CD14-positive monocyte (primary cell): ENCODE measurements around the gene CELF5. TPM values are rescaled to one million over a fixed set of nuclear protein-coding genes. Genes with fewer than 3 reads are reported as not detected.

Source experiments
- DNase-seq, 3 donors: peaks; one replicate each; pipeline ENCODE4 v3.0.0-alpha.2; 2011 to 2022
- H2AFZ ChIP-seq: 2 replicates; pipeline ENCODE4 v1.6.0; 2012; ENCODE audit warnings: mild to moderate bottlenecking, low read depth, low read length, inconsistent platforms; ENCODE audit not compliant: insufficient read depth, poor library complexity, severe bottlenecking
- H3K27ac ChIP-seq, 2 donors: 1 replicate in 1 of 2; 2 replicates in 1 of 2; pipeline ENCODE4 v1.5.1; 2012 to 2013; ENCODE audit warnings: low read length in 2 of 2, control low read depth in 1 of 2, inconsistent platforms in 1 of 2, low read depth in 1 of 2, mild to moderate bottlenecking in 1 of 2
- H3K27me3 ChIP-seq, 2 donors: one replicate each; pipeline versions ENCODE4 v1.6.0 to v1.6.1; 2011 to 2013; ENCODE audit warnings: low read length in 2 of 2; ENCODE audit not compliant: control insufficient read depth in 2 of 2, insufficient read depth in 2 of 2
- H3K36me3 ChIP-seq, 2 donors: replicated peaks in 1 of 2; 1 replicate in 1 of 2; 2 replicates in 1 of 2; pipeline versions ENCODE4 v1.5.1 to v1.6.1; 2012 to 2013; ENCODE audit warnings: low read length in 2 of 2, control low read depth in 1 of 2, inconsistent platforms in 1 of 2, mild to moderate bottlenecking in 1 of 2; ENCODE audit not compliant: insufficient read depth in 2 of 2, control insufficient read depth in 1 of 2
- H3K4me1 ChIP-seq, 2 donors: 1 replicate in 1 of 2; 2 replicates in 1 of 2; pipeline versions ENCODE4 v1.5.1 to v1.6.1; 2012 to 2013; ENCODE audit warnings: low read length in 2 of 2, control low read depth in 1 of 2, inconsistent platforms in 1 of 2, mild to moderate bottlenecking in 1 of 2, moderate library complexity in 1 of 2; ENCODE audit not compliant: insufficient read depth in 2 of 2, control insufficient read depth in 1 of 2
- H3K4me2 ChIP-seq: replicated peaks from 2 replicates; pipeline ENCODE3; 2012; ENCODE audit warnings: low read length, moderate library complexity, mild to moderate bottlenecking; ENCODE audit not compliant: poor library complexity, severe bottlenecking; ENCODE audit errors: extremely low read depth
- H3K4me3 ChIP-seq, 3 experiments: fragments of 200-600 bp in 1 of 3; sonication (generic) in 1 of 3; replicated peaks in 1 of 3; 1 replicate in 2 of 3; 2 replicates in 1 of 3; pipeline ENCODE4 v1.5.1; 2011 to 2013; ENCODE audit warnings: low read length in 3 of 3, mild to moderate bottlenecking in 3 of 3, control low read depth in 2 of 3, low read depth in 2 of 3, inconsistent platforms in 1 of 3, moderate library complexity in 1 of 3
- H3K79me2 ChIP-seq: 2 replicates; pipeline ENCODE4 v1.6.0; 2012; ENCODE audit warnings: mild to moderate bottlenecking, control low read depth, inconsistent platforms, low read length, moderate library complexity; ENCODE audit not compliant: insufficient read depth
- H3K9ac ChIP-seq: 2 replicates; pipeline ENCODE4 v1.6.0; 2017; ENCODE audit warnings: low read length, mild to moderate bottlenecking; ENCODE audit not compliant: insufficient read depth, poor library complexity, severe bottlenecking
- H3K9me3 ChIP-seq, 2 donors: replicated peaks in 1 of 2; 1 replicate in 1 of 2; 2 replicates in 1 of 2; pipeline versions ENCODE4 v1.5.1 to v1.6.1; 2012 to 2013; ENCODE audit warnings: low read length in 2 of 2, control low read depth in 1 of 2; ENCODE audit not compliant: control insufficient read depth in 1 of 2, insufficient read depth in 1 of 2
- H4K20me1 ChIP-seq: 2 replicates; pipeline ENCODE4 v1.6.0; 2012; ENCODE audit warnings: mild to moderate bottlenecking, low read length, control low read depth, moderate library complexity; ENCODE audit not compliant: insufficient read depth
- H3K27ac Mint-ChIP-seq, 7 donors: one replicate each; pipeline ENCODE4 v1.8.0; 2020; ENCODE audit warnings: mild to moderate bottlenecking in 7 of 7, mixed read lengths in 7 of 7, moderate library complexity in 6 of 7, inconsistent platforms in 2 of 7
- H3K27me3 Mint-ChIP-seq, 3 donors: one replicate each; pipeline ENCODE4 v1.8.0; 2021 to 2022; ENCODE audit warnings: low read depth in 3 of 3, mild to moderate bottlenecking in 3 of 3, mixed read lengths in 3 of 3, moderate library complexity in 3 of 3, inconsistent platforms in 1 of 3
- H3K36me3 Mint-ChIP-seq, 2 donors: one replicate each; pipeline ENCODE4 v1.8.0; 2020; ENCODE audit warnings: mixed read lengths in 2 of 2, inconsistent platforms in 1 of 2, mild to moderate bottlenecking in 1 of 2
- H3K4me1 Mint-ChIP-seq: one replicate; pipeline ENCODE4 v1.8.0; 2020; ENCODE audit warnings: mild to moderate bottlenecking, mixed read lengths
- H3K4me3 Mint-ChIP-seq, 2 donors: one replicate each; pipeline ENCODE4 v1.8.0; 2020; ENCODE audit warnings: mild to moderate bottlenecking in 2 of 2, mixed read lengths in 2 of 2, moderate library complexity in 1 of 2
- H3K9me3 Mint-ChIP-seq, 7 donors: one replicate each; pipeline ENCODE4 v1.8.0; 2020 to 2022; ENCODE audit warnings: mixed read lengths in 7 of 7, mild to moderate bottlenecking in 6 of 7, moderate library complexity in 6 of 7, inconsistent platforms in 2 of 7
- WGBS: methylation state at CpG from one replicate; pipeline ENCODE4 v1.1.5; 2013; ENCODE audit warnings: missing lambda C conversion rate; ENCODE audit not compliant: insufficient coverage; 5-methylcytosine and 5-hydroxymethylcytosine counted together
- intact Hi-C, 2 donors: fragments of 100-400 bp; cut with micrococcal nuclease; formaldehyde crosslinking; loops; one replicate each; pipeline versions ENCODE4 v1.15.0 to v1.15.1; 2023
- polyA plus RNA-seq, 3 donors: library from polyadenylated mRNA; depleted of rRNA in 1 of 3; unstranded in 2 of 3; stranded (reverse) in 1 of 3; fragments of 300-500 nt in 2 of 3; fragments of >200 nt in 1 of 3; fragmentation: Illumina TruSeq in 2 of 3; gene quantifications; 1 replicate in 2 of 3; 2 replicates in 1 of 3; pipeline ENCODE4 v1.2.3, GENCODE V29; 2012 to 2021
- TF ChIP-seq, protein P1 (sequence below): fragments of 200-600 bp; IDR thresholded peaks from one replicate; pipeline ENCODE4 v1.8.0; 2022; ENCODE audit warnings: antibody characterized with exemption, mild to moderate bottlenecking

CELF5 gene
- polyA plus RNA-seq, 3 donors, result not detected

DNA sequence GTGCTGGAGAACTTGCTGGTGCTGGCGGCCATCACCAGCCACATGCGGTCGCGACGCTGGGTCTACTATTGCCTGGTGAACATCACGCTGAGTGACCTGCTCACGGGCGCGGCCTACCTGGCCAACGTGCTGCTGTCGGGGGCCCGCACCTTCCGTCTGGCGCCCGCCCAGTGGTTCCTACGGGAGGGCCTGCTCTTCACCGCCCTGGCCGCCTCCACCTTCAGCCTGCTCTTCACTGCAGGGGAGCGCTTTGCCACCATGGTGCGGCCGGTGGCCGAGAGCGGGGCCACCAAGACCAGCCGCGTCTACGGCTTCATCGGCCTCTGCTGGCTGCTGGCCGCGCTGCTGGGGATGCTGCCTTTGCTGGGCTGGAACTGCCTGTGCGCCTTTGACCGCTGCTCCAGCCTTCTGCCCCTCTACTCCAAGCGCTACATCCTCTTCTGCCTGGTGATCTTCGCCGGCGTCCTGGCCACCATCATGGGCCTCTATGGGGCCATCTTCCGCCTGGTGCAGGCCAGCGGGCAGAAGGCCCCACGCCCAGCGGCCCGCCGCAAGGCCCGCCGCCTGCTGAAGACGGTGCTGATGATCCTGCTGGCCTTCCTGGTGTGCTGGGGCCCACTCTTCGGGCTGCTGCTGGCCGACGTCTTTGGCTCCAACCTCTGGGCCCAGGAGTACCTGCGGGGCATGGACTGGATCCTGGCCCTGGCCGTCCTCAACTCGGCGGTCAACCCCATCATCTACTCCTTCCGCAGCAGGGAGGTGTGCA lies 45.3 kb upstream of the CELF5 start:
- peak overlapping the region; percentile 90 for H3K9ac ChIP-seq
- no peaks in the 10 kb centered on the region for H3K9me3 ChIP-seq
- WGBS, result under 1% methylated on average over 52 of the region's 52 CpGs
- peaks cover 38% of the 10 kb centered on the region for H4K20me1 ChIP-seq
- peak; percentile 43 to 57 (median 56) for DNase-seq
- H3K36me3 ChIP-seq, result peaks cover 0 to 7% of the 10 kb centered on the region in 2 donors
- Mint-ChIP-seq H3K4me3 (peak overlapping the region; percentile 92 to 99), H3K4me1 (peaks cover 44% of the 10 kb centered on the region), H3K27ac (peak overlapping the region; percentile 93 to 99 (median 96)), H3K36me3 (peaks cover 11% of the 10 kb centered on the region in 2 donors), H3K27me3 (peaks cover 0 to 10% (median 0%) of the 10 kb centered on the region in 3 donors), H3K9me3 (peaks cover 0 to 3% (median 0%) of the 10 kb centered on the region in 7 donors)
- H3K27me3 ChIP-seq, result no peaks in the 10 kb centered on the region
- H3K27ac ChIP-seq, result peak overlapping the region; percentile 87 to 91
- intact Hi-C loops, result loop anchor here in 1 of 2 donors (5.0 kb wide), 1 partner anchor 37 kb away; no protein-coding TSS in a partner anchor
- peaks cover 61 to 72% of the 10 kb centered on the region in 2 donors for H3K4me1 ChIP-seq
- H2AFZ ChIP-seq, result peak overlapping the region; percentile 71
- H3K79me2 ChIP-seq, result peaks cover 77% of the 10 kb centered on the region
- peak overlapping the region; percentile 85 for H3K4me2 ChIP-seq
- peak overlapping the region; percentile 64 to 94 (median 90) for H3K4me3 ChIP-seq
- TF ChIP-seq, protein P1, sequence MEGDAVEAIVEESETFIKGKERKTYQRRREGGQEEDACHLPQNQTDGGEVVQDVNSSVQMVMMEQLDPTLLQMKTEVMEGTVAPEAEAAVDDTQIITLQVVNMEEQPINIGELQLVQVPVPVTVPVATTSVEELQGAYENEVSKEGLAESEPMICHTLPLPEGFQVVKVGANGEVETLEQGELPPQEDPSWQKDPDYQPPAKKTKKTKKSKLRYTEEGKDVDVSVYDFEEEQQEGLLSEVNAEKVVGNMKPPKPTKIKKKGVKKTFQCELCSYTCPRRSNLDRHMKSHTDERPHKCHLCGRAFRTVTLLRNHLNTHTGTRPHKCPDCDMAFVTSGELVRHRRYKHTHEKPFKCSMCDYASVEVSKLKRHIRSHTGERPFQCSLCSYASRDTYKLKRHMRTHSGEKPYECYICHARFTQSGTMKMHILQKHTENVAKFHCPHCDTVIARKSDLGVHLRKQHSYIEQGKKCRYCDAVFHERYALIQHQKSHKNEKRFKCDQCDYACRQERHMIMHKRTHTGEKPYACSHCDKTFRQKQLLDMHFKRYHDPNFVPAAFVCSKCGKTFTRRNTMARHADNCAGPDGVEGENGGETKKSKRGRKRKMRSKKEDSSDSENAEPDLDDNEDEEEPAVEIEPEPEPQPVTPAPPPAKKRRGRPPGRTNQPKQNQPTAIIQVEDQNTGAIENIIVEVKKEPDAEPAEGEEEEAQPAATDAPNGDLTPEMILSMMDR, result no peak

DNA sequence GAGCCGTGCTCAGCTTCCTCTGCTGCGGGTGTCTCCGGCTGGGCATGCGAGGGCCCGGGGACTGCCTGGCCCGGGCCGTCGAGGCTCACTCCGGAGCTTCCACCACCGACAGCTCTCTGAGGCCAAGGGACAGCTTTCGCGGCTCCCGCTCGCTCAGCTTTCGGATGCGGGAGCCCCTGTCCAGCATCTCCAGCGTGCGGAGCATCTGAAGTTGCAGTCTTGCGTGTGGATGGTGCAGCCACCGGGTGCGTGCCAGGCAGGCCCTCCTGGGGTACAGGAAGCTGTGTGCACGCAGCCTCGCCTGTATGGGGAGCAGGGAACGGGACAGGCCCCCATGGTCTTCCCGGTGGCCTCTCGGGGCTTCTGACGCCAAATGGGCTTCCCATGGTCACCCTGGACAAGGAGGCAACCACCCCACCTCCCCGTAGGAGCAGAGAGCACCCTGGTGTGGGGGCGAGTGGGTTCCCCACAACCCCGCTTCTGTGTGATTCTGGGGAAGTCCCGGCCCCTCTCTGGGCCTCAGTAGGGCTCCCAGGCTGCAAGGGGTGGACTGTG lies 44.6 kb upstream of the CELF5 start:
- intact Hi-C loops, result loop anchor here (5.0 to 10.0 kb wide), 3 partner anchors 33 to 355 kb away; no protein-coding TSS in a partner anchor
- peak overlapping the region; percentile 71 for H2AFZ ChIP-seq
- 0% methylated on average over 29 of the region's 31 CpGs for WGBS
- peaks cover 0 to 10% of the 10 kb centered on the region in 2 donors for H3K36me3 ChIP-seq
- H3K4me1 Mint-ChIP-seq, result peaks cover 50% of the 10 kb centered on the region
- peak overlapping the region; percentile 85 for H3K4me2 ChIP-seq
- peak overlapping the region; percentile 87 to 91 for H3K27ac ChIP-seq
- H3K27ac Mint-ChIP-seq, result peak overlapping the region; percentile 93 to 99 (median 96)
- peak; percentile 35 to 68 (median 51) for DNase-seq
- peak overlapping the region; percentile 64 to 94 (median 90) for H3K4me3 ChIP-seq
- peaks cover 15 to 17% of the 10 kb centered on the region in 2 donors for H3K36me3 Mint-ChIP-seq
- peak overlapping the region; percentile 92 to 99 for H3K4me3 Mint-ChIP-seq
- H3K9ac ChIP-seq, result peak overlapping the region; percentile 90
- no peaks in the 10 kb centered on the region for H3K27me3 ChIP-seq
- H3K79me2 ChIP-seq, result peaks cover 82% of the 10 kb centered on the region
- H3K9me3 ChIP-seq, result no peaks in the 10 kb centered on the region
- H3K4me1 ChIP-seq, result peaks cover 65 to 78% of the 10 kb centered on the region in 2 donors
- TF ChIP-seq, protein P1, result no peak
- H3K27me3 Mint-ChIP-seq, result peaks cover 0 to 10% (median 0%) of the 10 kb centered on the region in 3 donors
- peaks cover 0 to 3% (median 0%) of the 10 kb centered on the region in 7 donors for H3K9me3 Mint-ChIP-seq
- H4K20me1 ChIP-seq, result peaks cover 45% of the 10 kb centered on the region
